Upper lobe of left lung (tissue), 6 donors: ENCODE results near the gene DHX15. TPM values are rescaled to one million over a fixed set of nuclear protein-coding genes. Genes with fewer than 3 reads are reported as not detected.

Experiments used
- ATAC-seq, 2 donors: fragments of 200-7000 bp; cut with Tn5 transposase; one replicate each; pipeline ENCODE4 v1.9.1; 2022; ENCODE audit warnings: mild to moderate bottlenecking in 2 of 2, moderate library complexity in 2 of 2; ENCODE audit not compliant: low FRiP score in 2 of 2
- DNase-seq, 2 donors: peaks; one replicate each; pipeline ENCODE4 v3.0.0-alpha.2; 2019 to 2020
- H3K27ac ChIP-seq, 4 donors: fragments of 200-600 bp; sonication (generic); one replicate each; pipeline ENCODE4 v1.5.1; 2016 to 2019
- H3K27me3 ChIP-seq, 4 donors: fragments of 200-600 bp; sonication (generic); one replicate each; pipeline ENCODE4 v1.5.1; 2017 to 2019
- H3K36me3 ChIP-seq, 4 donors: fragments of 200-600 bp; sonication (generic); one replicate each; pipeline ENCODE4 v1.5.1; 2016 to 2019
- H3K4me1 ChIP-seq, 4 donors: fragments of 200-600 bp; sonication (generic); one replicate each; pipeline ENCODE4 v1.5.1; 2018 to 2019
- H3K4me3 ChIP-seq, 4 donors: fragments of 200-600 bp; sonication (generic); one replicate each; pipeline ENCODE4 v1.5.1; 2017 to 2019; ENCODE audit warnings: mild to moderate bottlenecking in 2 of 4, moderate library complexity in 1 of 4
- H3K9me3 ChIP-seq, 4 donors: fragments of 200-600 bp; sonication (generic); one replicate each; pipeline ENCODE4 v1.5.1; 2018 to 2019
- CTCF ChIP-seq, 6 experiments: fragments of 450-650 bp in 4 of 6; fragments of 200-600 bp in 2 of 6; sonication (generic) in 2 of 6; IDR thresholded peaks; one replicate each; pipeline ENCODE4 v1.5.1; 2016 to 2019; ENCODE audit warnings: antibody characterized with exemption in 6 of 6
- EP300 ChIP-seq, 4 donors: sonication (generic); formaldehyde crosslinking; IDR thresholded peaks; one replicate each; pipeline ENCODE4 v1.5.1; 2017; ENCODE audit warnings: antibody characterized with exemption in 4 of 4, control low read depth in 2 of 4
- POLR2A ChIP-seq, 4 donors: fragments of 450-650 bp; IDR thresholded peaks; one replicate each; pipeline ENCODE4 v1.5.1; 2016 to 2017; ENCODE audit warnings: antibody characterized with exemption in 4 of 4, mild to moderate bottlenecking in 2 of 4
- POLR2AphosphoS5 ChIP-seq, 2 donors: sonication (generic); formaldehyde crosslinking; IDR thresholded peaks; one replicate each; pipeline ENCODE4 v1.5.1; 2017; ENCODE audit warnings: antibody characterized with exemption in 2 of 2
- WGBS, 2 donors: methylation state at CpG; one replicate each; pipeline ENCODE4 v1.1.5; 2017 to 2018; 5-methylcytosine and 5-hydroxymethylcytosine counted together
- total RNA-seq, 6 donors: library from RNA; depleted of rRNA in 4 of 6; stranded (reverse); fragments of >200 nt in 4 of 6; gene quantifications; one replicate each; pipeline versions ENCODE4 v1.1.0 to v1.2.1, GENCODE V29; 2016 to 2021
- donor health status: DM: no; HTN: no; CAD: no; lungs with moderate emphysema.
- donor health status: DM: no; HTN: yes; CAD: no; lungs with severe emphysema.

The DHX15 gene
- total RNA-seq, 6 donors from 2014 or later = 83.8 to 201 (median 107) TPM

- TF ChIP-seq POLR2A (IDR thresholded peaks at IDR 0.05) (no peak), EP300 (IDR thresholded peaks at IDR 0.05) (no peak), CTCF (IDR thresholded peaks at IDR 0.05) (no peak), POLR2AphosphoS5 (IDR thresholded peaks at IDR 0.05) (no peak)
- Histone ChIP-seq H3K36me3 (no peaks in the 10 kb centered on the region), H3K4me1 (peaks cover 0 to 4% (median 0%) of the 10 kb centered on the region in 4 donors), H3K27me3 (no peaks in the 10 kb centered on the region), H3K4me3 (no peak overlapping the region), H3K9me3 (peaks cover 0 to 5% (median 2%) of the 10 kb centered on the region in 4 donors), H3K27ac (no peak overlapping the region)
- 68 to 73% methylated on average over 7 of the region's 7 CpGs for WGBS, 2 donors
- DNase-seq (no peak), ATAC-seq (no peak)
These were observed 4.0 kb upstream of the DHX15 start for GRCh38 chr4:24588216-24588954.

GRCh38 chr4:24583451-24584210 lies 723 bp downstream of the DHX15 start:
- H3K27ac ChIP-seq = peak overlapping the region; percentile 95 to 100 (median 98)
- 0 to 1% methylated on average over 18 to 31 of the region's 51 CpGs for WGBS, 2 donors
- peak; percentile 62 to 91 for DNase-seq
- peaks cover 26 to 42% (median 31%) of the 10 kb centered on the region in 4 donors for H3K4me1 ChIP-seq
- H3K27me3 ChIP-seq = no peaks in the 10 kb centered on the region
- peak overlapping the region; percentile 68 to 94 (median 86) for H3K4me3 ChIP-seq
- no peaks in the 10 kb centered on the region for H3K9me3 ChIP-seq
- H3K36me3 ChIP-seq = peaks cover 0 to 12% (median 0%) of the 10 kb centered on the region in 4 donors
- ATAC-seq = peak; percentile 75 to 82
- no peak for TF ChIP-seq EP300 (IDR thresholded peaks at IDR 0.05)
- TF ChIP-seq POLR2AphosphoS5 (IDR thresholded peaks at IDR 0.05) = peak in 1 of 2 donors; percentile 26
- TF ChIP-seq CTCF (IDR thresholded peaks at IDR 0.05) = peak in 1 of 6 experiments; percentile 50
- TF ChIP-seq POLR2A (IDR thresholded peaks at IDR 0.05) = peak in 1 of 4 donors; percentile 6

- TF ChIP-seq POLR2AphosphoS5 (IDR thresholded peaks at IDR 0.05) (no peak), POLR2A (IDR thresholded peaks at IDR 0.05) (no peak), EP300 (IDR thresholded peaks at IDR 0.05) (no peak), CTCF (IDR thresholded peaks at IDR 0.05) (no peak)
- Histone ChIP-seq H3K4me3 (peak overlapping the region in 3 of 4 donors; percentile 68 to 94 (median 83)), H3K27me3 (no peaks in the 10 kb centered on the region), H3K9me3 (no peaks in the 10 kb centered on the region), H3K27ac (peak overlapping the region in 3 of 4 donors; percentile 46 to 98 (median 98)), H3K36me3 (peaks cover 0 to 12% (median 0%) of the 10 kb centered on the region in 4 donors), H3K4me1 (peaks cover 39 to 55% (median 44%) of the 10 kb centered on the region in 4 donors)
- ATAC-seq (no peak), DNase-seq (no peak)
- 15 to 20% methylated on average over 5 of the region's 5 CpGs for WGBS, 2 donors
These were observed 2.0 kb downstream of the DHX15 start for GRCh38 chr4:24582235-24582832.

GRCh38 chr4:24578364-24578763 lies 6.0 kb downstream of the DHX15 start:
- Histone ChIP-seq H3K4me3 (no peak overlapping the region), H3K27me3 (no peaks in the 10 kb centered on the region), H3K9me3 (no peaks in the 10 kb centered on the region), H3K36me3 (peaks cover 7 to 43% (median 17%) of the 10 kb centered on the region in 4 donors), H3K4me1 (peaks cover 43 to 64% (median 45%) of the 10 kb centered on the region in 4 donors), H3K27ac (no peak overlapping the region)
- no peak for DNase-seq
- 69 to 72% methylated on average over 4 of the region's 4 CpGs for WGBS, 2 donors
- no peak for ATAC-seq
- no peak for TF ChIP-seq POLR2AphosphoS5 (IDR thresholded peaks at IDR 0.05)
- TF ChIP-seq POLR2A (IDR thresholded peaks at IDR 0.05) = no peak

GRCh38 chr4:24576276-24576675 lies 8.1 kb downstream of the DHX15 start:
- WGBS, 2 donors = 93 to 96% methylated on average over 17 of the region's 17 CpGs
- ATAC-seq (no peak), DNase-seq (no peak)
- Histone ChIP-seq H3K27ac (no peak overlapping the region), H3K4me1 (peaks cover 27 to 55% (median 38%) of the 10 kb centered on the region in 4 donors), H3K27me3 (no peaks in the 10 kb centered on the region), H3K36me3 (peaks cover 7 to 64% (median 23%) of the 10 kb centered on the region in 4 donors), H3K9me3 (no peaks in the 10 kb centered on the region), H3K4me3 (no peak overlapping the region)
- no peak for TF ChIP-seq EP300 (IDR thresholded peaks at IDR 0.05)
- TF ChIP-seq CTCF (IDR thresholded peaks at IDR 0.05) = no peak
- no peak for TF ChIP-seq POLR2A (IDR thresholded peaks at IDR 0.05)
- TF ChIP-seq POLR2AphosphoS5 (IDR thresholded peaks at IDR 0.05) = no peak
